ENCODE data around the gene ERICH4. TPM values are rescaled to one million over a fixed set of nuclear protein-coding genes. Genes with fewer than 3 reads are reported as not detected.
"Not testable (repeated sequence)": the region's sequence is repeated elsewhere in the genome, so short reads cannot be mapped to it uniquely, and the experiment has no call there.

ERICH4 gene
- total and polyA plus RNA-seq, 8 donors = not detected

DNA sequence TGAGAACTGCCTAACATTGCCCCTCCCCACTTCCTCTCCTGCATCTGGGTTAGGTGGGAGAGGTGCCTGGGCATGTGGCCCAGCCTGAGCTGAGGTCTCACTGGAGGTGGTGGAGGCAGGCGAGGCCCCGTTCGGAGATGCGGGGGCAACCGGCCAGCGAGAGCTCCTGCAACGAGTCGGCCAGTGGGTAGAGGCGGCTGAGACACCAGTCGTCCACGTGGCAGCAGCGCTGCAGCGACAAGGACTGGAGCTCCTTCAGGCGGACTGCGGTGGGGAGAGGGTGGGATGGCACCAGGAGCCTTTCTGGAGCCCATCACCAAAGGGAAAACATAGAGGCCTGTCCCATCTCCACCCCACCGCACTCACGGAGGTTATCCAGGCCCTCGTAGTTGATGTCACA, 9.8 kb upstream of the ERICH4 start:
- ATAC-seq = no peak
- WGBS, 2 donors = 89 to 93% methylated on average over 18 of the region's 18 CpGs
- Histone ChIP-seq H3K4me1 (no peaks in the 10 kb centered on the region), H3K27me3 (no peaks in the 10 kb centered on the region), H3K4me3 (no peak overlapping the region), H3K27ac (no peak overlapping the region), H3K36me3 (peaks cover 0 to 4% (median 0%) of the 10 kb centered on the region in 3 donors), H3K9me3 (no peaks in the 10 kb centered on the region)
- TF ChIP-seq, protein P1, sequence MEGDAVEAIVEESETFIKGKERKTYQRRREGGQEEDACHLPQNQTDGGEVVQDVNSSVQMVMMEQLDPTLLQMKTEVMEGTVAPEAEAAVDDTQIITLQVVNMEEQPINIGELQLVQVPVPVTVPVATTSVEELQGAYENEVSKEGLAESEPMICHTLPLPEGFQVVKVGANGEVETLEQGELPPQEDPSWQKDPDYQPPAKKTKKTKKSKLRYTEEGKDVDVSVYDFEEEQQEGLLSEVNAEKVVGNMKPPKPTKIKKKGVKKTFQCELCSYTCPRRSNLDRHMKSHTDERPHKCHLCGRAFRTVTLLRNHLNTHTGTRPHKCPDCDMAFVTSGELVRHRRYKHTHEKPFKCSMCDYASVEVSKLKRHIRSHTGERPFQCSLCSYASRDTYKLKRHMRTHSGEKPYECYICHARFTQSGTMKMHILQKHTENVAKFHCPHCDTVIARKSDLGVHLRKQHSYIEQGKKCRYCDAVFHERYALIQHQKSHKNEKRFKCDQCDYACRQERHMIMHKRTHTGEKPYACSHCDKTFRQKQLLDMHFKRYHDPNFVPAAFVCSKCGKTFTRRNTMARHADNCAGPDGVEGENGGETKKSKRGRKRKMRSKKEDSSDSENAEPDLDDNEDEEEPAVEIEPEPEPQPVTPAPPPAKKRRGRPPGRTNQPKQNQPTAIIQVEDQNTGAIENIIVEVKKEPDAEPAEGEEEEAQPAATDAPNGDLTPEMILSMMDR (IDR thresholded peaks at IDR 0.05) = no peak
- intact Hi-C loops (cut with DNase I) = no loop called here
- FAIRE-seq = no peak
- peak in 1 of 6 donors; percentile 58 for DNase-seq

DNA sequence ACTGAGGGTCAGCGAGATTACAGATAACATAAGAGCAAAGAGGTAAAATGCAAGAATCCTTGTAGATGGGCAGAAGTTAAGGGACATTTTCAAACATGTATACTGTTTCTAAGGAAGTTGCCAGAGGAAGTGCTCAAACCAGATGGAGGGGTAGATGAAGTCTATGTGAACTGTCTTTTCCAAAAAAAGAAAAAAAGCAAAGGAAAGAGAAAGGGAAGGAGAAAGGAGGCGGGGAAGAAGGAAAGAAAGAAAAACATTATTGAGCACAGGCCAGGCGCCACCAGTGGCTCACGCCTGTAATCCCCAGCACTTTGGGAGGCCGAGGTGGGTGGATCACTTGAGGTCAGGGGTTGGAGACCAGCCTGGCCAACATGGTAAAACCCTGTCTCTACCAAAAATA, 8.5 kb upstream of the ERICH4 start:
- no peak for ATAC-seq
- TF ChIP-seq, protein P1 (IDR thresholded peaks at IDR 0.05) = no peak
- peak in 1 of 6 donors; percentile 2 for DNase-seq
- intact Hi-C loops (cut with DNase I) = no loop called here
- FAIRE-seq = no peak
- WGBS, 2 donors = 78 to 84% methylated on average over 5 of the region's 5 CpGs
- Histone ChIP-seq H3K4me1 (peaks cover 0 to 6% (median 4%) of the 10 kb centered on the region in 3 donors), H3K27ac (no peak overlapping the region), H3K9me3 (no peaks in the 10 kb centered on the region), H3K36me3 (peaks cover 0 to 4% (median 0%) of the 10 kb centered on the region in 3 donors), H3K4me3 (no peak overlapping the region), H3K27me3 (no peaks in the 10 kb centered on the region)

DNA sequence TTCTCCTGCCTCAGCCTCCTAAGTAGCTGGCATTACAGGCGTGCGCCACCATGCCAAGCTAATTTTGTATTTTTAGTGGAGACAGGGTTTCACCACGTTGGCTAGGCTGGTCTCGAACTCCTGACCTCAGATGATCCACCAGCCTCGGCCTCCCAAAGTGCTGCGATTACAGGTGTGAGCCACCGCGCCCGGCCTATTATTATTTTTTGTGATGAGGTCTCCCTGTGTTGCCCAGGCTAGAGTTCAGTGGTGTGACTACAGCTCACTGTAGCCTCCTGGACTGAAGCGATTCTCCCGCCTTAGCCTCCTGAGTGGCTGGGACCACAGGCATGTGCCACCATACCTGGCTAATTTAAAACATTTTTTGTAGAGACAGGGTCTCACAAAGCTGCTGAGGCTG, 7.6 kb upstream of the ERICH4 start:
- FAIRE-seq; H3K36me3 ChIP-seq; ATAC-seq; H3K4me3 ChIP-seq; intact Hi-C loops (cut with DNase I); H3K27me3 ChIP-seq; H3K27ac ChIP-seq; H3K4me1 ChIP-seq; H3K9me3 ChIP-seq: not testable (repeated sequence)
- DNase-seq = peak in 2 of 6 donors; percentile 5 to 13
- WGBS, 2 donors = 96 to 98% methylated on average over 11 of the region's 11 CpGs

DNA sequence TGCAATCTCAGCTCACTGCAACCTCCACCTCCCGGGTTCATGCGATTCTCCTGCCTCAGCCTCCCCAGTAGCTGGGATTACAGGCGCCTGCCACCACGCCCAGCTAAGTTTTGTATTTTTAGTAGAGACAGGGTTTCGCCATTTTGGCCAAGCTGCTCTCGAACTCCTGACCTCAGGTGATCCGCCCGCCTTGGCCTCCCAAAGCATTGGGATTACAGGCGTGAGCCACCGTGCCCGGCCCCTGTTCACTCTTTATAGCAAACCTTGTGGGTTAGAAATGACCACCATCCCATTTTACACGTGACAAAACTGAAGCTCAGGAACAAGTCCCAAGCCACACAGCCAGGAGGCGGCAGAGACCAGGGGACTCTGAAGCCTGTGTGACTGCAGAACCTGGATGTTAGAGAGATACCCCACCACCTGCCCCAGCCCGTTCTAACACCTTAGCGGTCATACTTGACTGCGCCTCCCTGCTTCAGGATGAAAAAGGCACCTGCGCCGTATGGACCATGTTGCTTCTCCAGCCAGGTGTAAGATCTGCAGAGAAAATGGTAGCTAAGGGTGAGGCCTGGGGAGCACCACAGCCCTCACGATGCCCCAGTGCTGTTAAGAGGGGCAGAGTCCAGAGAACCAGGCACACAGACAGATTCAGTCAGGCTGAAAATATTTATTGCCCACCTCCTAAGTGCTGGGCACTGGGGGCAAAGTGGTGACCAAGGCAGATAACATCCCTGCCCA, 6.9 kb upstream of the ERICH4 start:
- ATAC-seq (no peak), DNase-seq (peak in 2 of 6 donors; percentile 25 to 32), FAIRE-seq (no peak)
- Histone ChIP-seq H3K9me3 (no peaks in the 10 kb centered on the region), H3K4me1 (peaks cover 0 to 6% (median 4%) of the 10 kb centered on the region in 3 donors), H3K27me3 (no peaks in the 10 kb centered on the region), H3K4me3 (no peak overlapping the region), H3K36me3 (peaks cover 0 to 2% (median 0%) of the 10 kb centered on the region in 3 donors), H3K27ac (no peak overlapping the region)
- 94 to 96% methylated on average over 18 to 19 of the region's 19 CpGs for WGBS, 2 donors
- TF ChIP-seq, protein P1 (IDR thresholded peaks at IDR 0.05) = no peak
- intact Hi-C loops (cut with DNase I) = no loop called here

DNA sequence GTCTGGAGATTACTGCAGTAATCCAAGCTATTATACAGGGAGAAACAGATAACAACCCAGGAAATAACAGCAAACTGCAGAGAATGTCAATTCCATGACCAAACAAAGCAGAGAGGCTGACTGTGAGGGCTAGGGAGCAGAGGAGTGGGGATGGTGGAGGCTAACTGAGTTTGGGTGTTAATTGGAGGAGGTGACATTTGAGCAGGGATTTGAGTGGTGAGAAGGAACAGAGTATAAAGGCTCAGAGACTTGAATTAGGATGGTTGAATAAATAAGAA, 6.3 kb upstream of the ERICH4 start:
- Histone ChIP-seq H3K36me3 (no peaks in the 10 kb centered on the region), H3K27ac (no peak overlapping the region), H3K4me1 (peaks cover 0 to 6% (median 4%) of the 10 kb centered on the region in 3 donors), H3K9me3 (no peaks in the 10 kb centered on the region), H3K4me3 (no peak overlapping the region), H3K27me3 (no peaks in the 10 kb centered on the region)
- TF ChIP-seq, protein P1 (IDR thresholded peaks at IDR 0.05) = no peak
- DNase-seq = no peak
- FAIRE-seq = no peak
- intact Hi-C loops (cut with DNase I) = no loop called here
- no peak for ATAC-seq
